Upper lobe of left lung (tissue), 6 donors: Measurements from ENCODE around the gene DCUN1D3. TPM values are rescaled to one million over a fixed set of nuclear protein-coding genes. Genes with fewer than 3 reads are reported as not detected.

Experiments
- ATAC-seq, 2 donors: fragments of 200-7000 bp; cut with Tn5 transposase; one replicate each; pipeline ENCODE4 v1.9.1; 2022; ENCODE audit warnings: mild to moderate bottlenecking in 2 of 2, moderate library complexity in 2 of 2; ENCODE audit not compliant: low FRiP score in 2 of 2
- DNase-seq, 2 donors: peaks; one replicate each; pipeline ENCODE4 v3.0.0-alpha.2; 2019 to 2020
- H3K27ac ChIP-seq, 4 donors: fragments of 200-600 bp; sonication (generic); one replicate each; pipeline ENCODE4 v1.5.1; 2016 to 2019
- H3K27me3 ChIP-seq, 4 donors: fragments of 200-600 bp; sonication (generic); one replicate each; pipeline ENCODE4 v1.5.1; 2017 to 2019
- H3K36me3 ChIP-seq, 4 donors: fragments of 200-600 bp; sonication (generic); one replicate each; pipeline ENCODE4 v1.5.1; 2016 to 2019
- H3K4me1 ChIP-seq, 4 donors: fragments of 200-600 bp; sonication (generic); one replicate each; pipeline ENCODE4 v1.5.1; 2018 to 2019
- H3K4me3 ChIP-seq, 4 donors: fragments of 200-600 bp; sonication (generic); one replicate each; pipeline ENCODE4 v1.5.1; 2017 to 2019; ENCODE audit warnings: mild to moderate bottlenecking in 2 of 4, moderate library complexity in 1 of 4
- H3K9me3 ChIP-seq, 4 donors: fragments of 200-600 bp; sonication (generic); one replicate each; pipeline ENCODE4 v1.5.1; 2018 to 2019
- EP300 ChIP-seq, 4 donors: sonication (generic); formaldehyde crosslinking; IDR thresholded peaks; one replicate each; pipeline ENCODE4 v1.5.1; 2017; ENCODE audit warnings: antibody characterized with exemption in 4 of 4, control low read depth in 2 of 4
- POLR2A ChIP-seq, 4 donors: fragments of 450-650 bp; IDR thresholded peaks; one replicate each; pipeline ENCODE4 v1.5.1; 2016 to 2017; ENCODE audit warnings: antibody characterized with exemption in 4 of 4, mild to moderate bottlenecking in 2 of 4
- POLR2AphosphoS5 ChIP-seq, 2 donors: sonication (generic); formaldehyde crosslinking; IDR thresholded peaks; one replicate each; pipeline ENCODE4 v1.5.1; 2017; ENCODE audit warnings: antibody characterized with exemption in 2 of 2
- WGBS, 2 donors: methylation state at CpG; one replicate each; pipeline ENCODE4 v1.1.5; 2017 to 2018; 5-methylcytosine and 5-hydroxymethylcytosine counted together
- total RNA-seq, 6 donors: library from RNA; depleted of rRNA in 4 of 6; stranded (reverse); fragments of >200 nt in 4 of 6; gene quantifications; one replicate each; pipeline versions ENCODE4 v1.1.0 to v1.2.1, GENCODE V29; 2016 to 2021
- TF ChIP-seq, protein P1 (sequence below), 6 experiments: fragments of 450-650 bp in 4 of 6; fragments of 200-600 bp in 2 of 6; sonication (generic) in 2 of 6; IDR thresholded peaks; one replicate each; pipeline ENCODE4 v1.5.1; 2016 to 2019; ENCODE audit warnings: antibody characterized with exemption in 6 of 6
- donor health status: DM: no; HTN: no; CAD: no; lungs with moderate emphysema.
- donor health status: DM: no; HTN: yes; CAD: no; lungs with severe emphysema.

Gene DCUN1D3
- total RNA-seq, 6 donors from 2014 or later, result 7.2 to 33.0 (median 19.3) TPM

DNA sequence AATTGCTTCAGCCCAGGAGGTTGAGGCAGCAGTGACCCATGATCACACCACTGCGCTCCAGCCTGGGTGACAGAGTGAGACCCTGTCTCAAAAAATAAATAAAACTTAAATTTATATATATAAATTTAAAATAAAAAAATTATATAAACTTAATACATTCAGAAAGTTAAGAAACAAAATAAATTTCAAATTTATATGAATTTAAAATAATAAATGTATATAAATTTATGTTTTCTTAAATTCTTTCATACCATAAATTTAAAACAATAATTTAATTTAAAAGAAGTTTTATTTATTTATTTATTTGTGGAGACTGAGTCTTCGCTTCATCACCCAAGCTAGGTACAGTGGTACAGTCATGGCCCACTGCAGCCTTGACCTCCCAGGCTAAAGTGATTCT lies 20.6 kb upstream of the DCUN1D3 start:
- peaks cover 0 to 7% (median 4%) of the 10 kb centered on the region in 4 donors for H3K4me1 ChIP-seq
- H3K27ac ChIP-seq, result no peak overlapping the region
- H3K4me3 ChIP-seq, result no peak overlapping the region
- no peak for DNase-seq
- H3K9me3 ChIP-seq, result no peaks in the 10 kb centered on the region
- 95 to 100% methylated on average over 2 of the region's 2 CpGs for WGBS, 2 donors
- H3K27me3 ChIP-seq, result no peaks in the 10 kb centered on the region
- TF ChIP-seq POLR2A (IDR thresholded peaks at IDR 0.05) (no peak), POLR2AphosphoS5 (IDR thresholded peaks at IDR 0.05) (no peak), EP300 (IDR thresholded peaks at IDR 0.05) (no peak)
- TF ChIP-seq, protein P1, sequence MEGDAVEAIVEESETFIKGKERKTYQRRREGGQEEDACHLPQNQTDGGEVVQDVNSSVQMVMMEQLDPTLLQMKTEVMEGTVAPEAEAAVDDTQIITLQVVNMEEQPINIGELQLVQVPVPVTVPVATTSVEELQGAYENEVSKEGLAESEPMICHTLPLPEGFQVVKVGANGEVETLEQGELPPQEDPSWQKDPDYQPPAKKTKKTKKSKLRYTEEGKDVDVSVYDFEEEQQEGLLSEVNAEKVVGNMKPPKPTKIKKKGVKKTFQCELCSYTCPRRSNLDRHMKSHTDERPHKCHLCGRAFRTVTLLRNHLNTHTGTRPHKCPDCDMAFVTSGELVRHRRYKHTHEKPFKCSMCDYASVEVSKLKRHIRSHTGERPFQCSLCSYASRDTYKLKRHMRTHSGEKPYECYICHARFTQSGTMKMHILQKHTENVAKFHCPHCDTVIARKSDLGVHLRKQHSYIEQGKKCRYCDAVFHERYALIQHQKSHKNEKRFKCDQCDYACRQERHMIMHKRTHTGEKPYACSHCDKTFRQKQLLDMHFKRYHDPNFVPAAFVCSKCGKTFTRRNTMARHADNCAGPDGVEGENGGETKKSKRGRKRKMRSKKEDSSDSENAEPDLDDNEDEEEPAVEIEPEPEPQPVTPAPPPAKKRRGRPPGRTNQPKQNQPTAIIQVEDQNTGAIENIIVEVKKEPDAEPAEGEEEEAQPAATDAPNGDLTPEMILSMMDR (IDR thresholded peaks at IDR 0.05), result no peak
- ATAC-seq, result no peak
- peaks cover 0 to 38% (median 0%) of the 10 kb centered on the region in 4 donors for H3K36me3 ChIP-seq

DNA sequence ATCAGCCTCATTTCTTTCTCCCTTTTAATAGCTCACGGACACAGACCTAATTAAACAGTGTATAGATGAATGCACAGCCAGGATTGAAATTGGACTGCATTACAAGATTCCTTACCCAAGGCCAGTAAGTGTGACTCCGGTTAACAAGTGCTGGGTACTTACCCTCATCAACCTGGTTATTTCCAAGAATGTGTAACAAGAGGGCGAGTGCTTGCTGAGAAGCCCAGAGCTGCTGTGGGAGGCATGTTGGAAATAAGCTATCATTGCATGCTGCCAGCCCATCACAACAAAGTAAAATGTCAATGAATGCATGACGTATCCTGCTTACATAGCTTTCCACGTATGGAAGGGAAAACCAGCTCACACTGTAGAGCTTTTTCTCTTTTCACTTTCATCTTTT lies 19.9 kb upstream of the DCUN1D3 start:
- no peak for ATAC-seq
- TF ChIP-seq EP300 (IDR thresholded peaks at IDR 0.05) (no peak), POLR2A (IDR thresholded peaks at IDR 0.05) (no peak), POLR2AphosphoS5 (IDR thresholded peaks at IDR 0.05) (no peak)
- TF ChIP-seq, protein P1 (IDR thresholded peaks at IDR 0.05), result no peak
- H3K4me1 ChIP-seq, result peaks cover 0 to 7% (median 4%) of the 10 kb centered on the region in 4 donors
- H3K27me3 ChIP-seq, result no peaks in the 10 kb centered on the region
- no peak overlapping the region for H3K27ac ChIP-seq
- no peaks in the 10 kb centered on the region for H3K9me3 ChIP-seq
- peaks cover 0 to 31% (median 0%) of the 10 kb centered on the region in 4 donors for H3K36me3 ChIP-seq
- 71 to 85% methylated on average over 5 of the region's 5 CpGs for WGBS, 2 donors
- no peak overlapping the region for H3K4me3 ChIP-seq
- DNase-seq, result no peak

DNA sequence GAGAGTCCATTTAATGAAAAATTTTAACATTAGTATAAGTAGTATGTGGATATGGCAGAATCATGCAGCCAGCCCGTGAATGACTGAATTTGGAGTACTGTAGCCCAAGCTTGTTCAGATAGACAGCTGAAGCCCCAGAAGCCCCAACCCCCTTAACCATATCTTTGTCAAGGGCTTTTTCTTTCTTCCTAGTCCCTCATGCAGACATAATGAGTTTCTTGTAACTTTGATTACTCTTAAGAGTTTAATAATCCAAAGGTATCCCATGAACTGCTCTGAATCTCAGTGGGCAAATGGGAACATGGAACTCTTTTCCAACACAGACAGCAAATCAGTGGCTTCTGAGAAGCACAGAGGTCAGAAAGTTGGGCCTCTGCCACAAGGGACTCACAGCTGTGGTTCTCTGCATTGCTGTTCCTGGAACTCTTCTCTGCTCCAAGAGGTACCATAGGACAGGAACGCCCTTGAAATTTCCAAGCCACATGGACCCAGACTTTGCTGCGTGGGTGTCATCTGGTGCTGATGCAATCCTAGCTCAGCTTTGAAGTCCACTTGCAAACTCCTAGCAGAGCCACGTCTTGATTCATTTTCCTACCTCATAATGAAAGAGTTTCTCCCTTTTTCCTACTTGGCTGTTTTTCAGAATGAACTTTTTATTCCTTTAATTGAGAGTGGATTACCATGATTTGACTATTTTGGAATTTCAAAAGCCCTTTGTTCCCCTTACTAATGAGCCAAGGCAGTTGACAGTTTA lies 18.5 kb upstream of the DCUN1D3 start:
- H3K27me3 ChIP-seq, result no peaks in the 10 kb centered on the region
- H3K9me3 ChIP-seq, result no peaks in the 10 kb centered on the region
- DNase-seq (peak in 1 of 2 donors; percentile 66), ATAC-seq (peak in 1 of 2 donors; percentile 94)
- peaks cover 0 to 19% (median 0%) of the 10 kb centered on the region in 4 donors for H3K36me3 ChIP-seq
- 62 to 70% methylated on average over 4 of the region's 4 CpGs for WGBS, 2 donors
- TF ChIP-seq POLR2AphosphoS5 (IDR thresholded peaks at IDR 0.05) (peak; percentile 43 to 44), POLR2A (IDR thresholded peaks at IDR 0.05) (no peak)
- H3K4me3 ChIP-seq, result no peak overlapping the region
- H3K4me1 ChIP-seq, result peaks cover 0 to 7% (median 6%) of the 10 kb centered on the region in 4 donors
- peak overlapping the region in 2 of 4 donors; percentile 3 to 34 for H3K27ac ChIP-seq

DNA sequence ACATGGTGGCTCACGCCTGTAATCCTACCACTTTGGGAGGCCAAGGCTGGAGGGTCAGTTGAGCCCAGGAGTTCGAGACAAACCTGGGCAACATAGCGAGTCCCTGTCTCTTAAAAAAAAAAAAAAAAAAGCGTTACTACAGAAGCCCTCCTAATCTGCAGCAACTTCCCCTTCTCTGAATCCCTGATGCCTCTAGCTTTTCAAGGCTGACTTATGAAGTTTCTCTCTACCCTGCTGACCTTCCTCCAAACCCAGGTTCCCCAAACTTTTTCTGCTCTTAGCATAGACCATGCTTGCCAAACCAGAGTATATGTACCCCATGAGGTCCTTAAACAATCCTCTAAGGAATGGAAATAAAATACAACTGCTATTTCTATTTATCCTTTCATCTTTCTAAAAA lies 16.8 kb upstream of the DCUN1D3 start:
- ATAC-seq (no peak), DNase-seq (no peak)
- WGBS, 2 donors, result 66 to 72% methylated on average over 4 of the region's 4 CpGs
- H3K27me3 ChIP-seq, result no peaks in the 10 kb centered on the region
- no peak overlapping the region for H3K27ac ChIP-seq
- H3K4me3 ChIP-seq, result no peak overlapping the region
- peaks cover 2 to 22% (median 9%) of the 10 kb centered on the region in 4 donors for H3K4me1 ChIP-seq
- H3K9me3 ChIP-seq, result no peaks in the 10 kb centered on the region
- TF ChIP-seq EP300 (IDR thresholded peaks at IDR 0.05) (no peak), POLR2A (IDR thresholded peaks at IDR 0.05) (no peak), POLR2AphosphoS5 (IDR thresholded peaks at IDR 0.05) (no peak)
- TF ChIP-seq, protein P1 (IDR thresholded peaks at IDR 0.05), result no peak
- peaks cover 0 to 14% (median 0%) of the 10 kb centered on the region in 4 donors for H3K36me3 ChIP-seq

DNA sequence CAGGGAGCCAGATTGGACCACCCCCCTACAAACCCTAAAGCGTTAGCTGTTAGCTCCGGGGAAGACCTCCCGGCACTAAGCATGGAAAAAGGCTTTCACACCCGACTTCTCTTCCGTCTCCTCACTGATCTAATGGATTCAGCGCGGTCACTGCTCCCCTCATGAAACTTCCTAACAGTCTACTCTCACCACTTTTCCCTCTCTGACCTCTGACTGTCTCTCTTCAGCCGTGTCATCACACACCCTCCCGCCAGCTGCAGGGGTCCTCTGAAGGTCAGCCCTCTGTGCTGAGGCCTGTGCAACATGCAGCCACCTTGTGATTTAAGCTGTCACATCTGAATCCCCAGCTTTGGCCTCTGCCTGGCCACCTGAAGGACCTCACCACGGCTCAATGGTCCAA lies 16.1 kb upstream of the DCUN1D3 start:
- 89 to 91% methylated on average over 10 of the region's 10 CpGs for WGBS, 2 donors

More for the DNA sequence above, 16.1 kb upstream of the DCUN1D3 start:
- Histone ChIP-seq H3K27ac (no peak overlapping the region), H3K27me3 (no peaks in the 10 kb centered on the region), H3K4me3 (no peak overlapping the region), H3K36me3 (peaks cover 0 to 14% (median 0%) of the 10 kb centered on the region in 4 donors), H3K9me3 (no peaks in the 10 kb centered on the region), H3K4me1 (peaks cover 8 to 28% (median 16%) of the 10 kb centered on the region in 4 donors)
- no peak for TF ChIP-seq POLR2A (IDR thresholded peaks at IDR 0.05)
- TF ChIP-seq POLR2AphosphoS5 (IDR thresholded peaks at IDR 0.05), result no peak
- TF ChIP-seq, protein P1 (IDR thresholded peaks at IDR 0.05), result no peak
- TF ChIP-seq EP300 (IDR thresholded peaks at IDR 0.05), result no peak
- DNase-seq (no peak), ATAC-seq (no peak)
